Fibroblast of mammary gland (primary cell): ENCODE data around the gene SORCS3.

Experiments
- DNase-seq: peaks from one replicate; pipeline ENCODE4 v3.0.0-alpha.2; 2010; ENCODE audit warnings: low read depth
- H3K4me3 ChIP-seq: 2 replicates; pipeline ENCODE4 v1.5.1; 2011; ENCODE audit warnings: low read depth, mild to moderate bottlenecking, low read length, moderate library complexity; ENCODE audit not compliant: control insufficient read depth
- CTCF ChIP-seq: conservative IDR thresholded peaks from 2 replicates; pipeline ENCODE4 v1.5.1; 2011; ENCODE audit warnings: low read depth, low read length, inconsistent platforms; ENCODE audit not compliant: control insufficient read depth, insufficient read depth

The SORCS3 gene

GRCh38 chr10:104780165-104780564, 139.1 kb downstream of the SORCS3 start:
- no peak for DNase-seq
- no peak overlapping the region for H3K4me3 ChIP-seq
- TF ChIP-seq CTCF: no peak

- TF ChIP-seq CTCF: no peak
- DNase-seq: no peak
- H3K4me3 ChIP-seq: no peak overlapping the region
Measured at GRCh38 chr10:104780946-104781595, 140.0 kb downstream of the SORCS3 start.

GRCh38 chr10:104784452-104784851, 143.4 kb downstream of the SORCS3 start:
- no peak overlapping the region for H3K4me3 ChIP-seq
- no peak for DNase-seq
- TF ChIP-seq CTCF: no peak

- DNase-seq: no peak
- TF ChIP-seq CTCF: no peak
- H3K4me3 ChIP-seq: no peak overlapping the region
Measured at GRCh38 chr10:104791471-104791870, 150.4 kb downstream of the SORCS3 start.

- no peak for DNase-seq
- H3K4me3 ChIP-seq: no peak overlapping the region
- no peak for TF ChIP-seq CTCF
Measured at GRCh38 chr10:104795411-104795810, 154.3 kb downstream of the SORCS3 start.

- TF ChIP-seq CTCF: no peak
- no peak overlapping the region for H3K4me3 ChIP-seq
- no peak for DNase-seq
Measured at GRCh38 chr10:104796823-104797222, 155.7 kb downstream of the SORCS3 start.

- H3K4me3 ChIP-seq: no peak overlapping the region
- no peak for TF ChIP-seq CTCF
- no peak for DNase-seq
Measured at GRCh38 chr10:104802941-104803340, 161.9 kb downstream of the SORCS3 start.
